GM12878 (cell line): Measurements from ENCODE around the gene CDKN2B. TPM values are rescaled to one million over a fixed set of nuclear protein-coding genes. Genes with fewer than 3 reads are reported as not detected.

Experiments used
- ATAC-seq: fragments of 200-7000 bp; cut with Tn5 transposase; 3 replicates; pipeline ENCODE4 v1.9.1; 2020; ENCODE audit warnings: mild to moderate bottlenecking, moderate library complexity
- BruUV-seq: library from RNA; stranded (reverse); fragments of 400-500 nt; replicated peaks from 2 replicates; lab custom pipeline; 2021; lab: Mats Ljungman, UMichigan
- CTCF ChIA-PET: fragments of 300-600 bp; sonication (Branson Sonifier 250); formaldehyde crosslinking; extraction: SDS; loops from one replicate; lab custom pipeline; 2021; ENCODE audit warnings: inconsistent platforms; lab: Yijun Ruan, JAX
- POLR2A ChIA-PET: fragments of 350-600 bp; formaldehyde crosslinking; extraction: SDS; loops from one replicate; lab custom pipeline; 2021; ENCODE audit warnings: inconsistent platforms; lab: Charles Lee
- RAD21 ChIA-PET: fragments of 300-600 bp; sonication (Branson Sonifier 250); formaldehyde crosslinking; loops from one replicate; lab custom pipeline; 2023; ENCODE audit warnings: antibody characterized with exemption; ENCODE audit not compliant: unreplicated experiment; lab: Charles Lee
- SMC1A ChIA-PET: fragments of 300-600 bp; sonication (Branson Sonifier 250); formaldehyde crosslinking; loops from one replicate; lab custom pipeline; 2023; ENCODE audit not compliant: unreplicated experiment, uncharacterized antibody; lab: Charles Lee
- DNase-seq: peaks from one replicate; pipeline ENCODE4 v3.0.0-alpha.2; 2011; ENCODE audit warnings: low read depth, low spot score
- FAIRE-seq: peaks from 3 replicates; lab custom pipeline; 2011; peaks lifted over from hg19 to GRCh38; lab: Jason Lieb, UNC
- H2AFZ ChIP-seq: 2 replicates; pipeline ENCODE4 v1.6.0; 2011; ENCODE audit warnings: low read depth, low read length, control low read depth; ENCODE audit not compliant: control insufficient read depth
- H3K27ac ChIP-seq: 2 replicates; pipeline ENCODE4 v1.5.1; 2011; ENCODE audit warnings: control low read depth; ENCODE audit not compliant: control insufficient read depth, insufficient read depth
- H3K27me3 ChIP-seq, 2 experiments: replicated peaks in 1 of 2; 2 replicates each; pipeline versions ENCODE4 v1.6.0 to v1.6.1; 2011; ENCODE audit warnings: low read length in 1 of 2; ENCODE audit not compliant: control insufficient read depth in 2 of 2, insufficient read depth in 2 of 2
- H3K36me3 ChIP-seq, 2 experiments: 2 replicates each; pipeline ENCODE4 v1.5.1; 2011; ENCODE audit warnings: low read length in 1 of 2; ENCODE audit not compliant: control insufficient read depth in 2 of 2, insufficient read depth in 2 of 2
- H3K4me1 ChIP-seq: 2 replicates; pipeline ENCODE4 v1.6.1; 2011; ENCODE audit warnings: mild to moderate bottlenecking, low read length, moderate library complexity, mixed read lengths; ENCODE audit not compliant: control insufficient read depth, insufficient read depth
- H3K4me2 ChIP-seq: 2 replicates; pipeline ENCODE4 v1.6.0; 2011; ENCODE audit warnings: control low read depth; ENCODE audit not compliant: control insufficient read depth, insufficient read depth
- H3K4me3 ChIP-seq: fragments of 200-600 bp; sonication (generic); 2 replicates; pipeline ENCODE4 v1.5.1; 2016
- H3K79me2 ChIP-seq: 2 replicates; pipeline ENCODE4 v1.6.0; 2011; ENCODE audit warnings: low read length; ENCODE audit not compliant: control insufficient read depth, insufficient read depth
- H3K9ac ChIP-seq: 2 replicates; pipeline ENCODE4 v1.8.0; 2011; ENCODE audit warnings: low read length, control low read depth, mixed read lengths; ENCODE audit not compliant: control insufficient read depth, insufficient read depth
- H3K9me3 ChIP-seq: replicated peaks from 3 replicates; pipeline ENCODE4 v1.5.1; 2011; ENCODE audit warnings: mild to moderate bottlenecking, low read length; ENCODE audit not compliant: control insufficient read depth, insufficient read depth
- H4K20me1 ChIP-seq: 2 replicates; pipeline ENCODE4 v1.6.0; 2011; ENCODE audit not compliant: control insufficient read depth, insufficient read depth
- EGR1 ChIP-seq, 2 experiments: IDR thresholded peaks; 1 replicate in 1 of 2; 2 replicates in 1 of 2; pipeline ENCODE4 v1.6.1; 2011 to 2012; ENCODE audit warnings: low read depth in 2 of 2, low read length in 2 of 2, borderline replicate concordance in 1 of 2, mild to moderate bottlenecking in 1 of 2, moderate library complexity in 1 of 2
- EP300 ChIP-seq, 2 experiments: fragments of 150-350 bp in 1 of 2; IDR thresholded peaks; 2 replicates each; pipeline ENCODE4 v1.6.1; 2011 to 2012; ENCODE audit warnings: low read depth in 2 of 2, low read length in 2 of 2, borderline replicate concordance in 1 of 2, improper control_type of control experiment in 1 of 2, inconsistent platforms in 1 of 2; ENCODE audit not compliant: control insufficient read depth in 1 of 2
- JUND ChIP-seq: IDR thresholded peaks from 2 replicates; pipeline ENCODE4 v1.6.1; 2012; ENCODE audit warnings: low read depth, mild to moderate bottlenecking, low read length, improper control_type of control experiment, moderate library complexity
- NBN ChIP-seq: fragments of 450-650 bp; IDR thresholded peaks from 2 replicates; pipeline ENCODE4 v1.6.1; 2016
- POLR2AphosphoS2 ChIP-seq: IDR thresholded peaks from 2 replicates; pipeline ENCODE4 v1.6.1; 2011; ENCODE audit warnings: low read depth, mild to moderate bottlenecking, low read length, improper control_type of control experiment, moderate library complexity
- ZNF622 ChIP-seq: fragments of 450-650 bp; IDR thresholded peaks from 2 replicates; pipeline ENCODE4 v1.6.1; 2017; ENCODE audit warnings: mild to moderate bottlenecking, inconsistent platforms
- WGBS: methylation state at CpG from one replicate; pipeline ENCODE4 v1.1.6; 2016; ENCODE audit warnings: low lambda C conversion rate; ENCODE audit not compliant: insufficient replicate concordance, insufficient coverage; ENCODE audit errors: missing lambda C conversion rate; 5-methylcytosine and 5-hydroxymethylcytosine counted together
- in situ Hi-C: fragments of 300-500 bp; cut with MboI; formaldehyde crosslinking; loops from 9 replicates; pipeline ENCODE4 v1.14.3; 2018; ENCODE audit warnings: mixed read lengths
- intact Hi-C: fragments of 100-400 bp; cut with micrococcal nuclease; formaldehyde crosslinking; loops from one replicate; pipeline ENCODE4 v1.14.2; 2022; ENCODE audit not compliant: unreplicated experiment
- polyA plus RNA-seq, 11 experiments: library from polyadenylated mRNA; depleted of rRNA in 4 of 11; unstranded in 6 of 11; stranded (reverse) in 5 of 11; fragments of >200 nt; fragmentation: Nextera tagmentation in 4 of 11; fragmentation: Illumina TruSeq in 1 of 11; extraction: Ambion mirVana in 4 of 11; extraction: Trizol in 1 of 11; gene quantifications; 1 replicate in 1 of 11; 2 replicates in 10 of 11; pipeline versions ENCODE4 v1.2.1 to v1.2.3, GENCODE V29; 2011 to 2016; ENCODE audit warnings: inconsistent platforms in 2 of 11, missing spikeins in 2 of 11, low read depth in 1 of 11
- total RNA-seq, 4 experiments: library from RNA; depleted of rRNA in 3 of 4; stranded (reverse); fragments of >200 nt in 3 of 4; fragmentation: Illumina TruSeq in 1 of 4; extraction: Trizol in 1 of 4; gene quantifications; 2 replicates each; pipeline versions ENCODE4 v1.2.1 to v1.2.3, GENCODE V29; 2013 to 2021
- TF ChIP-seq, protein P1 (sequence below): fragments of 450-650 bp; IDR thresholded peaks from 2 replicates; pipeline ENCODE4 v1.6.1; 2014; ENCODE audit warnings: mild to moderate bottlenecking
- TF ChIP-seq, protein P2 (sequence below): fragments of 450-650 bp; IDR thresholded peaks from 2 replicates; pipeline ENCODE4 v1.6.1; 2017; ENCODE audit warnings: antibody characterized with exemption, mild to moderate bottlenecking, moderate library complexity
- TF ChIP-seq, protein P3 (sequence below): fragments of 150-350 bp; IDR thresholded peaks from 2 replicates; pipeline ENCODE4 v1.6.1; 2016; ENCODE audit warnings: low read depth, low read length
- TF ChIP-seq, protein P4 (sequence below), 3 experiments: IDR thresholded peaks in 2 of 3; conservative IDR thresholded peaks in 1 of 3; 2 replicates each; pipeline ENCODE4 v1.5.1; 2011; ENCODE audit warnings: low read depth in 3 of 3, low read length in 3 of 3, mild to moderate bottlenecking in 3 of 3, control low read depth in 2 of 3, moderate library complexity in 2 of 3, inconsistent platforms in 1 of 3, mixed read lengths in 1 of 3; ENCODE audit not compliant: control insufficient read depth in 2 of 3, insufficient read depth in 1 of 3; ENCODE audit errors: extremely low read depth in 1 of 3

Gene CDKN2B
- total and polyA plus RNA-seq, 10 of the 15 experiments (the other 5 are each of a cell fraction or from before 2014, with no cell fraction given) = 0.03 to 0.47 (median 0.08) TPM; not detected in 1

DNA sequence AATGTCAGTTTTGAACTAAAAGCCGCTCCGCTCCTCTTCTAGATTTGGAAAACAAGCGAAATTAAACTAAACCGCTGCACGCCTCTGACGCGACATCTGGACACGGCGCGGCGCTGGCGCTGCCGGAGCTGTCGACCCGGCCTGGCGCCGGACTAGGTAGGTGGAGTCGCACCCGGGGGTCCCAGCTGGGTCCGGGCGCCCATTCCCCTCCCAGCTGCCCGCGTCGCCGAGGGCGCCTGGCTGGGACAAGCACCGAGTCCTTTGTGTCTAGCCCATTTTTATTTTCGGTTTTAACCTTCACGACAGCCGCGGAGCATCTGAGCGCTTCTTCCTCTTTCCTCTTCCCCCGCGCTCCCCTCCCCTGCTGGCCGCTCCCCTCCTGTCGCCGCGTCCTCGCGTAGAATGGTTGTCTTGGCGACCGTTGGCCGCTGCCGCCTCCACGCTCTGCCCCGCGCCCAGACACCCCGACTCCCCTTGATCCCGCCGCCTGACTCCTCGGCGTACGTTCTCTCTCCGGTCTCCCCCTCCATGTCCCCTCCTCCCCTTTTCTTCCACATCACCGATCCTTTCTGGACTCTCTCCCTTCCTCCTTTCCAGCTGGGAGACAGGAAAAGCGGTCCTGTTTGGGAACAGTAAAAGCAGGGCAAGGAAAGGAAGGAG, 14.0 kb downstream of the CDKN2B start (continued):
- TF ChIP-seq, protein P1, sequence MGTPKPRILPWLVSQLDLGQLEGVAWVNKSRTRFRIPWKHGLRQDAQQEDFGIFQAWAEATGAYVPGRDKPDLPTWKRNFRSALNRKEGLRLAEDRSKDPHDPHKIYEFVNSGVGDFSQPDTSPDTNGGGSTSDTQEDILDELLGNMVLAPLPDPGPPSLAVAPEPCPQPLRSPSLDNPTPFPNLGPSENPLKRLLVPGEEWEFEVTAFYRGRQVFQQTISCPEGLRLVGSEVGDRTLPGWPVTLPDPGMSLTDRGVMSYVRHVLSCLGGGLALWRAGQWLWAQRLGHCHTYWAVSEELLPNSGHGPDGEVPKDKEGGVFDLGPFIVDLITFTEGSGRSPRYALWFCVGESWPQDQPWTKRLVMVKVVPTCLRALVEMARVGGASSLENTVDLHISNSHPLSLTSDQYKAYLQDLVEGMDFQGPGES = no peak
- TF ChIP-seq ZNF622 (no peak), NBN (no peak), POLR2AphosphoS2 (no peak), JUND (no peak)
- TF ChIP-seq, all 136 proteins: peak for 32

DNA sequence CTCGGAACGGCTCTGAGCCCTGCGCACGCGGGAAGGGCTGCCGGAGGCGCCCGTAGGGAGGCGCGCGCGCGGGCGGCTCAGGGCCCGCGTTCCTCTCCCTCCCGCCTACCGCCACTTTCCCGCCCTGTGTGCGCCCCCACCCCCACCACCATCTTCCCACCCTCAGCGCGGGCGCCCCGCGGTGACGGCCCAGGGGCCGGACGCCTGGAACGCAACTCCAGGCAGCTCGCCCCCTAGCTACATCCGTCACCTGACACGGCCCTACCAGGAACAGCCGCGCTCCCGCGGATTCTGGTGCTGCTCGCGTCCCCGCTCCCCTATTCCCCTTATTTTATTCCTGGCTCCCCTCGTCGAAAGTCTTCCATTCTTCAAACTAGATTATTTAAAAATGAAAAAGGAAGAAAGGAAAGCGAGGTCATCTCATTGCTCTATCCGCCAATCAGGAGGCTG, 14.5 kb downstream of the CDKN2B start, which contains the start of gene CDKN2B-AS1:
CDKN2B-AS1 (plus strand) TSS at position 236 of the 450 bp plus-strand sequence.
- Histone ChIP-seq H3K27ac (peak within 1 kb of the TSS; percentile 91), H3K9me3 (peaks cover 3% of the 10 kb centered on the region; the same call in 2 of the 3 replicates), H3K4me1 (peaks cover 4% of the 10 kb centered on the region; the same call in 1 of the 2 replicates), H3K36me3 (no peaks in the 10 kb centered on the region), H3K9ac (peak within 1 kb of the TSS; percentile 93), H4K20me1 (no peaks in the 10 kb centered on the region), H3K79me2 (peaks cover 34% of the 10 kb centered on the region), H2AFZ (peak within 1 kb of the TSS; percentile 93), H3K4me2 (peak within 1 kb of the TSS; percentile 96), H3K4me3 (peak within 1 kb of the TSS; percentile 89), H3K27me3 (no peaks in the 10 kb centered on the region)
- ChIA-PET RAD21 (interaction anchor here (1.4 to 1.9 kb wide), 3 partner anchors 8 to 181 kb away, joined by 3 to 6 read pairs (median 4); partner anchors contain the start of gene CDKN2B), SMC1A (interaction anchor here (0.5 to 3.8 kb wide), 4 partner anchors 9 to 187 kb away, joined by 3 to 16 read pairs (median 4); partner anchors contain the start of gene CDKN2B), POLR2A (no interaction called here), CTCF (interaction anchor here (0.6 to 7.9 kb wide), 6 partner anchors 13 to 249 kb away, joined by 3 to 54 read pairs (median 4); partner anchors contain the start of gene CDKN2B)
- 2% methylated on average over 15 of the region's 43 CpGs for WGBS
- in situ Hi-C loops = no loop called here
- DNase-seq (no peak), FAIRE-seq (peak; percentile 70), ATAC-seq (peak; percentile 66)
- BruUV-seq = no TSS peak
- intact Hi-C loops = loop anchor here (5.0 kb wide), 1 partner anchor 162 kb away; no protein-coding TSS in a partner anchor
- peak in 1 of 2 experiments; percentile 28; a peak in 1 of 3 replicates for TF ChIP-seq EGR1 (IDR thresholded peaks at IDR 0.05; ENCODE audit: borderline replicate concordance in 1 of 2, low read depth in 2 of 2, low read length in 2 of 2)
- TF ChIP-seq EP300 (IDR thresholded peaks at IDR 0.05; ENCODE audit: borderline replicate concordance in 1 of 2, control insufficient read depth in 1 of 2, low read depth in 2 of 2, low read length in 2 of 2) = no peak
- TF ChIP-seq, protein P2, sequence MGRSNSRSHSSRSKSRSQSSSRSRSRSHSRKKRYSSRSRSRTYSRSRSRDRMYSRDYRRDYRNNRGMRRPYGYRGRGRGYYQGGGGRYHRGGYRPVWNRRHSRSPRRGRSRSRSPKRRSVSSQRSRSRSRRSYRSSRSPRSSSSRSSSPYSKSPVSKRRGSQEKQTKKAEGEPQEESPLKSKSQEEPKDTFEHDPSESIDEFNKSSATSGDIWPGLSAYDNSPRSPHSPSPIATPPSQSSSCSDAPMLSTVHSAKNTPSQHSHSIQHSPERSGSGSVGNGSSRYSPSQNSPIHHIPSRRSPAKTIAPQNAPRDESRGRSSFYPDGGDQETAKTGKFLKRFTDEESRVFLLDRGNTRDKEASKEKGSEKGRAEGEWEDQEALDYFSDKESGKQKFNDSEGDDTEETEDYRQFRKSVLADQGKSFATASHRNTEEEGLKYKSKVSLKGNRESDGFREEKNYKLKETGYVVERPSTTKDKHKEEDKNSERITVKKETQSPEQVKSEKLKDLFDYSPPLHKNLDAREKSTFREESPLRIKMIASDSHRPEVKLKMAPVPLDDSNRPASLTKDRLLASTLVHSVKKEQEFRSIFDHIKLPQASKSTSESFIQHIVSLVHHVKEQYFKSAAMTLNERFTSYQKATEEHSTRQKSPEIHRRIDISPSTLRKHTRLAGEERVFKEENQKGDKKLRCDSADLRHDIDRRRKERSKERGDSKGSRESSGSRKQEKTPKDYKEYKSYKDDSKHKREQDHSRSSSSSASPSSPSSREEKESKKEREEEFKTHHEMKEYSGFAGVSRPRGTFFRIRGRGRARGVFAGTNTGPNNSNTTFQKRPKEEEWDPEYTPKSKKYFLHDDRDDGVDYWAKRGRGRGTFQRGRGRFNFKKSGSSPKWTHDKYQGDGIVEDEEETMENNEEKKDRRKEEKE = no peak
- TF ChIP-seq, protein P3, sequence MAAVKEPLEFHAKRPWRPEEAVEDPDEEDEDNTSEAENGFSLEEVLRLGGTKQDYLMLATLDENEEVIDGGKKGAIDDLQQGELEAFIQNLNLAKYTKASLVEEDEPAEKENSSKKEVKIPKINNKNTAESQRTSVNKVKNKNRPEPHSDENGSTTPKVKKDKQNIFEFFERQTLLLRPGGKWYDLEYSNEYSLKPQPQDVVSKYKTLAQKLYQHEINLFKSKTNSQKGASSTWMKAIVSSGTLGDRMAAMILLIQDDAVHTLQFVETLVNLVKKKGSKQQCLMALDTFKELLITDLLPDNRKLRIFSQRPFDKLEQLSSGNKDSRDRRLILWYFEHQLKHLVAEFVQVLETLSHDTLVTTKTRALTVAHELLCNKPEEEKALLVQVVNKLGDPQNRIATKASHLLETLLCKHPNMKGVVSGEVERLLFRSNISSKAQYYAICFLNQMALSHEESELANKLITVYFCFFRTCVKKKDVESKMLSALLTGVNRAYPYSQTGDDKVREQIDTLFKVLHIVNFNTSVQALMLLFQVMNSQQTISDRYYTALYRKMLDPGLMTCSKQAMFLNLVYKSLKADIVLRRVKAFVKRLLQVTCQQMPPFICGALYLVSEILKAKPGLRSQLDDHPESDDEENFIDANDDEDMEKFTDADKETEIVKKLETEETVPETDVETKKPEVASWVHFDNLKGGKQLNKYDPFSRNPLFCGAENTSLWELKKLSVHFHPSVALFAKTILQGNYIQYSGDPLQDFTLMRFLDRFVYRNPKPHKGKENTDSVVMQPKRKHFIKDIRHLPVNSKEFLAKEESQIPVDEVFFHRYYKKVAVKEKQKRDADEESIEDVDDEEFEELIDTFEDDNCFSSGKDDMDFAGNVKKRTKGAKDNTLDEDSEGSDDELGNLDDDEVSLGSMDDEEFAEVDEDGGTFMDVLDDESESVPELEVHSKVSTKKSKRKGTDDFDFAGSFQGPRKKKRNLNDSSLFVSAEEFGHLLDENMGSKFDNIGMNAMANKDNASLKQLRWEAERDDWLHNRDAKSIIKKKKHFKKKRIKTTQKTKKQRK = no peak
- TF ChIP-seq, protein P4, sequence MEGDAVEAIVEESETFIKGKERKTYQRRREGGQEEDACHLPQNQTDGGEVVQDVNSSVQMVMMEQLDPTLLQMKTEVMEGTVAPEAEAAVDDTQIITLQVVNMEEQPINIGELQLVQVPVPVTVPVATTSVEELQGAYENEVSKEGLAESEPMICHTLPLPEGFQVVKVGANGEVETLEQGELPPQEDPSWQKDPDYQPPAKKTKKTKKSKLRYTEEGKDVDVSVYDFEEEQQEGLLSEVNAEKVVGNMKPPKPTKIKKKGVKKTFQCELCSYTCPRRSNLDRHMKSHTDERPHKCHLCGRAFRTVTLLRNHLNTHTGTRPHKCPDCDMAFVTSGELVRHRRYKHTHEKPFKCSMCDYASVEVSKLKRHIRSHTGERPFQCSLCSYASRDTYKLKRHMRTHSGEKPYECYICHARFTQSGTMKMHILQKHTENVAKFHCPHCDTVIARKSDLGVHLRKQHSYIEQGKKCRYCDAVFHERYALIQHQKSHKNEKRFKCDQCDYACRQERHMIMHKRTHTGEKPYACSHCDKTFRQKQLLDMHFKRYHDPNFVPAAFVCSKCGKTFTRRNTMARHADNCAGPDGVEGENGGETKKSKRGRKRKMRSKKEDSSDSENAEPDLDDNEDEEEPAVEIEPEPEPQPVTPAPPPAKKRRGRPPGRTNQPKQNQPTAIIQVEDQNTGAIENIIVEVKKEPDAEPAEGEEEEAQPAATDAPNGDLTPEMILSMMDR (IDR thresholded peaks at IDR 0.05 in 2 of 3, conservative IDR thresholded peaks at IDR 0.05 in 1 of 3; ENCODE audit: control insufficient read depth in 2 of 3, extremely low read depth in 1 of 3, insufficient read depth in 1 of 3, low read depth in 3 of 3, low read length in 3 of 3) = peak in 1 of 3 experiments; percentile 4; a peak in 3 of 6 replicates
